Large intestine (tissue), 12 donors: ENCODE data around the gene GPATCH3. TPM values are rescaled to one million over a fixed set of nuclear protein-coding genes. Genes with fewer than 3 reads are reported as not detected.
"Not testable (repeated sequence)": the region's sequence is repeated elsewhere in the genome, so short reads cannot be mapped to it uniquely, and the experiment has no call there.

Experiments used
- DNase-seq, 2 donors: peaks; one replicate each; pipeline versions ENCODE4 v3.0.0 to v3.0.0-alpha.2; 2013
- H3K27ac ChIP-seq: one replicate; pipeline ENCODE4 v1.5.1; 2013; ENCODE audit warnings: low read length
- H3K27me3 ChIP-seq: 2 replicates; pipeline ENCODE4 v1.6.1; 2013; ENCODE audit warnings: low read length; ENCODE audit not compliant: control insufficient read depth, insufficient read depth
- H3K36me3 ChIP-seq: 2 replicates; pipeline ENCODE4 v1.6.1; 2013; ENCODE audit warnings: low read length; ENCODE audit not compliant: control insufficient read depth, insufficient read depth
- H3K4me1 ChIP-seq: one replicate; pipeline ENCODE4 v1.6.1; 2013; ENCODE audit warnings: low read length; ENCODE audit not compliant: control insufficient read depth, insufficient read depth
- H3K4me3 ChIP-seq: one replicate; pipeline ENCODE4 v1.5.1; 2013; ENCODE audit warnings: low read length
- H3K9me3 ChIP-seq: one replicate; pipeline ENCODE4 v1.6.1; 2013; ENCODE audit warnings: mild to moderate bottlenecking, low read depth, low read length, moderate library complexity; ENCODE audit not compliant: control insufficient read depth
- WGBS: methylation state at CpG from one replicate; pipeline ENCODE4 v1.1.5; 2013; ENCODE audit warnings: low lambda C conversion rate; ENCODE audit not compliant: insufficient coverage; 5-methylcytosine and 5-hydroxymethylcytosine counted together
- long read RNA-seq, 11 donors: transcript quantifications; one replicate each; lab custom pipeline, GENCODE V29; 2026
- polyA plus RNA-seq: library from polyadenylated mRNA; unstranded; fragments of 120-200 nt; gene quantifications from one replicate; pipeline ENCODE4 v1.2.1, GENCODE V29; 2013

GPATCH3 gene, protein sequence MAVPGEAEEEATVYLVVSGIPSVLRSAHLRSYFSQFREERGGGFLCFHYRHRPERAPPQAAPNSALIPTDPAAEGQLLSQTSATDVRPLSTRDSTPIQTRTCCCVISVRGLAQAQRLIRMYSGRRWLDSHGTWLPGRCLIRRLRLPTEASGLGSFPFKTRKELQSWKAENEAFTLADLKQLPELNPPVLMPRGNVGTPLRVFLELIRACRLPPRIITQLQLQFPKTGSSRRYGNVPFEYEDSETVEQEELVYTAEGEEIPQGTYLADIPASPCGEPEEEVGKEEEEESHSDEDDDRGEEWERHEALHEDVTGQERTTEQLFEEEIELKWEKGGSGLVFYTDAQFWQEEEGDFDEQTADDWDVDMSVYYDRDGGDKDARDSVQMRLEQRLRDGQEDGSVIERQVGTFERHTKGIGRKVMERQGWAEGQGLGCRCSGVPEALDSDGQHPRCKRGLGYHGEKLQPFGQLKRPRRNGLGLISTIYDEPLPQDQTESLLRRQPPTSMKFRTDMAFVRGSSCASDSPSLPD
- 14.7 TPM for polyA plus RNA-seq
- long read RNA-seq, donor 1, partial matches to known transcripts = 0 of 3 reads
- long read RNA-seq, donor 1, other reads (novel, unspliced or antisense) = 0 of 3 reads
- long read RNA-seq, donor 2, transcript GPATCH3-201 (7 exons, 2,123 nt) = major isoform, 6 of 6 reads
- long read RNA-seq, donor 2, partial matches to known transcripts = 0 of 6 reads
- long read RNA-seq, donor 2, other reads (novel, unspliced or antisense) = 0 of 6 reads
- long read RNA-seq, donor 3 = 0 reads
- long read RNA-seq, donor 4, partial matches to known transcripts = 0 of 1 reads
- long read RNA-seq, donor 4, other reads (novel, unspliced or antisense) = 0 of 1 reads
- long read RNA-seq, donor 5, partial matches to known transcripts = 0 of 1 reads
- long read RNA-seq, donor 5, other reads (novel, unspliced or antisense) = 0 of 1 reads
- long read RNA-seq, donor 6, transcript GPATCH3-201 (7 exons, 2,123 nt) = major isoform, 9 of 9 reads
- long read RNA-seq, donor 6, partial matches to known transcripts = 0 of 9 reads
- long read RNA-seq, donor 6, other reads (novel, unspliced or antisense) = 0 of 9 reads
- long read RNA-seq, donor 7, partial matches to known transcripts = 0 of 1 reads
- long read RNA-seq, donor 7, other reads (novel, unspliced or antisense) = 0 of 1 reads
- long read RNA-seq, donor 8, transcript GPATCH3-201 (7 exons, 2,123 nt) = major isoform, 7 of 7 reads
- long read RNA-seq, donor 8, partial matches to known transcripts = 0 of 7 reads
- long read RNA-seq, donor 8, other reads (novel, unspliced or antisense) = 0 of 7 reads
- long read RNA-seq, donor 9, partial matches to known transcripts = 5 of 7 reads
- long read RNA-seq, donor 9, other reads (novel, unspliced or antisense) = 0 of 7 reads
- long read RNA-seq, donor 10, partial matches to known transcripts = 0 of 4 reads
- long read RNA-seq, donor 10, other reads (novel, unspliced or antisense) = 0 of 4 reads
- long read RNA-seq, donor 11, partial matches to known transcripts = 0 of 3 reads
- long read RNA-seq, donor 11, other reads (novel, unspliced or antisense) = 0 of 3 reads

DNA sequence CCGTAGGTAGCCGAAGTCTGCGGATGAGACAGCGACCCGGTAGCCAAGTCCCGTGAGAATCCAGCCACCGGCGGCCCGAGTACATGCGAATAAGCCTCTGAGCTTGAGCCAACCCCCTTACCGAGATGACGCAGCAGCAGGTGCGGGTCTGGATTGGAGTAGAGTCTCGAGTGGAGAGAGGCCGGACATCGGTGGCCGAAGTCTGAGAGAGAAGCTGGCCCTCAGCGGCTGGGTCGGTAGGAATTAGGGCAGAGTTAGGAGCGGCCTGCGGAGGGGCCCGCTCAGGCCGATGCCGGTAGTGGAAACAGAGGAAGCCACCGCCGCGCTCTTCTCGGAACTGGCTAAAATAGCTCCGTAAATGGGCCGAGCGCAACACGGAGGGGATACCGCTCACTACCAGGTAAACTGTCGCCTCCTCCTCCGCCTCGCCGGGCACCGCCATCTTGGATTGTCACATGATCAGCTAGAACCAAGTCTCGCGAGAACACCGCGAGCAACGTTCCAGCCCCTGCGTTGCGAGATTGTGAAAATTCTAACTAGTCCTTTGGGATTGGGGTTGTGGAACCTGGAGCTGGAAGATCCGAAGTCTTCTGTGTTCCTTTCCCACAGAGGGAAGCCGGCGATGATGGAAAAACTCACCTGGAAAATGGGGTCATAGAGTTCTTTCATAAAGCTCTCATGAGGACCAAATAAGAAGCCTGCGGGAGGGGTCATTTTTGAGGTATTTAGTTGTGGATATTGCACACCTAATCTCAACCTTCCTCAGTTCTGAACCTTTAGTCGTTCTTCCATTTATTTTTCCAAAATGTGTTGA lies at the start of gene GPATCH3:
GPATCH3 (minus strand) TSS at position 467 of the 814 bp plus-strand sequence; CDS start at position 442, 25 bp downstream.
- 20% methylated on average over 1 of the region's 50 CpGs for WGBS

DNA sequence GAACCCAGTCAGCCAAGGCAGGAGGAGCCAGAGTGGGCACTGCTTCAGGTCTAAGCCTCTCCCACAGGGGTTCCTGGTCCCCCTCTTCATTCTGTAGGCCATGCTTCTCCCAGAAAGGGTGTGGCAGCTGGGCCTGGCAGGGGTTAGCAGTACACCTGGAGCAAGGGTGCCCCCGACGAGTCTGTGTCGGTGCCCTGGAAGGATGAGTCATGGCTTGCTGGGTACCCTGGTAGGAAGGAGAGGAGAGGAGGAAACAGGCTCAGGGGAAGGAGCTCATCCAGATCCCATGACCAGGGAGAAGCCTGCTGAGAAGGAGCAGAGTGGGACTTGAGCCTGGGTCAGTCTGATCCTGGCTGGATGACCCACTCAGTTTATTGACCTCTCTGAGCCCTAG lies 49.7 kb upstream of the GPATCH3 start:
- no peak overlapping the region for H3K4me3 ChIP-seq
- no peaks in the 10 kb centered on the region for H3K9me3 ChIP-seq
- no CpG with 5 or more reads among the region's 3 CpGs for WGBS
- H3K27ac ChIP-seq = peak overlapping the region; percentile 32
- H3K27me3 ChIP-seq = no peaks in the 10 kb centered on the region
- peaks cover 50% of the 10 kb centered on the region for H3K36me3 ChIP-seq
- DNase-seq = no peak
- H3K4me1 ChIP-seq = peaks cover 45% of the 10 kb centered on the region

More for the DNA sequence above, at the start of gene GPATCH3:
- Histone ChIP-seq H3K4me3 (peak within 1 kb of the TSS; percentile 68), H3K27ac (peak within 1 kb of the TSS; percentile 79), H3K9me3 (no peaks in the 10 kb centered on the region), H3K27me3 (no peaks in the 10 kb centered on the region), H3K4me1 (peaks cover 19% of the 10 kb centered on the region), H3K36me3 (peaks cover 21% of the 10 kb centered on the region)
- peak; percentile 91 to 92 for DNase-seq

DNA sequence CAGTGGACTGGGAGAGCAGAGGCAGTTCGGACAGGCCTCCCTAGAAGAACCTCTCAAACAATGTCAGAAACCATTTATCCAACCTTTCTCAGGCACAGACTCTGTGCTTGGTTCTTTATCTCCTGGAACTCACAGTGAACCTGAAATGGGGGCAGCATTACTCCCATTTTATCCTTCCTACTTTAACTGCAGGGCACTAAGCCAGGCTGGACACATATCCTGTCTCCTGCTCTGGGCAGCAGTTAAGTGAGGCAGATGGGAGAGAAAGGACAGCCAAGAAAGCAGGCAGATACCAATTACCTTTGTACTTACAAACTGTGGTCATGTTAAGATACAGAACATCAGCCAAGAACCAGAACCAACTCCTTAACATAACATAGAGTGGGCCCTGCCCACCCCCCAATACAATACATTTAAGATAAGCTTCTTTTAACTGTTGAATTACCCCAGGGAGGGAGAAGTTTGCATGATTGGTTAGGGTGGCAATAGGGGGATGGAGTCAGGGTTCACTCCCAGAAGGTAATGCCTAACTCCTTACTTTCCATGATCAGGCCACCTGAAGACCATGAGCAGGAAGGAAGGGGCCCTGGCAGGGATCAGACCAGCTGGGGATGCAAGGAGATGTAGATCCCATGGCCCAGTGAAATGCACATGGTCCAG lies 49.1 kb upstream of the GPATCH3 start:
- Histone ChIP-seq H3K36me3 (peaks cover 51% of the 10 kb centered on the region), H3K9me3 (no peaks in the 10 kb centered on the region), H3K4me3 (no peak overlapping the region), H3K27ac (no peak overlapping the region), H3K4me1 (peaks cover 48% of the 10 kb centered on the region), H3K27me3 (no peaks in the 10 kb centered on the region)
- WGBS = no CpG with 5 or more reads among the region's 1 CpG
- no peak for DNase-seq

DNA sequence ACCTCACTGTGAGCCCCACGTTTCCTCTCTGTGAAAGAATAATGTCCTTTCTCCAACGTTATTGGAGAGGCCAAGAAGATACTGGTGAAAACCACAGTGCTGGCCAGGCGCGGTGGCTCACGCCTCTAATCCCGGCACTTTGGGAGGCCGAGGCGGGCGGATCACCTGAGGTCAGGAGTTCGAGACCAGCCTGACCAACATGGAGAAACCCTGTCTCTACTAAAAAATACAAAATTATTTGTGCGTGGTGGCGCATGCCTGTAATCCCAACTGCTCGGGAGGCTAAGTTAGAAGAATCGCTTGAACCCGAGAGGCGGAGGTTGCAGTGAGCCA lies 48.4 kb upstream of the GPATCH3 start:
- not testable (repeated sequence) for H3K27me3 ChIP-seq, H3K9me3 ChIP-seq, H3K4me3 ChIP-seq, DNase-seq, H3K27ac ChIP-seq
- H3K4me1 ChIP-seq = peaks cover 52% of the 10 kb centered on the region
- peaks cover 57% of the 10 kb centered on the region for H3K36me3 ChIP-seq
- WGBS = no CpG with 5 or more reads among the region's 16 CpGs

DNA sequence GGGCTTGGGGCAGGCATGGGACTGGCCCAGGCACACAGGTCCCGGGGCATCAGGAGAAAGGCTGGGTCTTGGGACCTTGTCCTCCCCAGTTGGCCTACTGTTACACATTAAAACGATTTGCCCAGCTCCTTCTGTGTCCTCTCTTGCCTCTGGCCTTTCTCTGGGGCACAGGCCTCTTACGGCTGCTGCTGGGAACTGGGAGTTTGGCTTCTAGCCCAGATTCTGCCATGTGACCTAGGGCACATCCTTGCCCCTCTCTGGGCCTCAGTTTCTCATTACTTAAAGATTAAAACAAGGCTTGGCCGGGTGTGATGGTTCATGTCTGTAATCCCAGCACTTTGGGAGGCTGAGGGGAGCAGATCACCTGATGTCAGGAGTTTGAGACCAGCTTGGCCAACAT lies 46.0 kb upstream of the GPATCH3 start:
- Histone ChIP-seq H3K27me3 (no peaks in the 10 kb centered on the region), H3K9me3 (no peaks in the 10 kb centered on the region), H3K4me3 (no peak overlapping the region), H3K27ac (peak overlapping the region; percentile 76), H3K36me3 (peaks cover 73% of the 10 kb centered on the region), H3K4me1 (peaks cover 54% of the 10 kb centered on the region)
- peak; percentile 45 to 75 for DNase-seq
- 20% methylated on average over 1 of the region's 4 CpGs for whole genome bisulfite sequencing

DNA sequence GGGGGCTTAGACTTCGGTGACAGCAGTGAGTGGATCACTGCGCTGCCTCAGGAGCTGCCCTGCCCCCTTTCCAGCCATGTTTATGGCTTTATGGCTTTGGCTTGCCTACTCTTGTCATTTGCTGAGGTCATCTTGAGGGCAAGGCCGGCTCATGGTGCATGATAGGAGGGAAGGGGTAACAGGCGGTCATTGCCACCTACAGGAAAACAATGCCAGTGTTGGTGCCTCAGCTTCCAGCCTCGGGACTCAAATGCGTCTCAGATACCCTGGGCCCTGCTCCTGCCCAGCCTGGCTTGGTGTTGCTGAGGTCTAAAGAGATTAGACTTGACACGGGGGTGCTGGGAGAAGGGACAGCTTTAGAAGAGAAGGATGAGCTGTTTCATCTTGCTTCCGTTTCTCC lies 45.5 kb upstream of the GPATCH3 start:
- Histone ChIP-seq H3K9me3 (no peaks in the 10 kb centered on the region), H3K27ac (peak overlapping the region; percentile 76), H3K27me3 (no peaks in the 10 kb centered on the region), H3K36me3 (peaks cover 71% of the 10 kb centered on the region), H3K4me1 (peaks cover 49% of the 10 kb centered on the region), H3K4me3 (no peak overlapping the region)
- WGBS = no CpG with 5 or more reads among the region's 8 CpGs
- DNase-seq = peak; percentile 87 to 94

DNA sequence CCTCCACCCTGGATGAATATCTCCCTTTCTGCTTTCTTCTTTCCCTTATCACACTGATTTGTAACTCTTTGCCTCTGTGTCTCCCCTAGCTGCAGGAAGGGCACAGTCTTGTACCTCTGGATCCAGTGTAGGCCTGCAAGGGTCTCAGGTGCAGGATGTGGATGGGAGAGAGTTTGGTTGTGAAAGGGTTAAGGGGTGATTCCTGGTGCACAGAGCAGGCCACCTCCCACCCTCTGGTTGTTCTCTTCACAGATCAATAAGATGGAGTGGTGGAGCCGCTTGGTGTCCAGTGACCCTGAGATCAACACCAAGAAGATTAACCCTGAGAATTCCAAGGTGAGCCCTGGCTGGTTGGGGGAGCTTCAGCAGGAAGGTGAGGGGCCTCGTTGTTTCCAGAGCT lies 44.9 kb upstream of the GPATCH3 start:
- H3K4me3 ChIP-seq = no peak overlapping the region
- peak overlapping the region; percentile 62 for H3K27ac ChIP-seq

DNA sequence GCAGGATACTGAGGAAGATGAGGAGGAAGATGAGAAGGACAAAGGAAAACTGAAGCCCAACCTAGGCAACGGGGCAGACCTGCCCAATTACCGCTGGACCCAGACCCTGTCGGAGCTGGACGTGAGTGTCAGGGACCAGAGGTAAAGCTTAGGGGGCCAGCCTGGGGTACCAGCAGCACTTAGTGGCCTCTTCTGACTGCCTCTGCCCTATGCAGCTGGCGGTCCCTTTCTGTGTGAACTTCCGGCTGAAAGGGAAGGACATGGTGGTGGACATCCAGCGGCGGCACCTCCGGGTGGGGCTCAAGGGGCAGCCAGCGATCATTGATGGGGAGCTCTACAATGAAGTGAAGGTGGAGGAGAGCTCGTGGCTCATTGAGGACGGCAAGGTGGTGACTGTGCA lies 42.4 kb upstream of the GPATCH3 start:
- peaks cover 66% of the 10 kb centered on the region for H3K36me3 ChIP-seq
- WGBS = no CpG with 5 or more reads among the region's 12 CpGs
- no peak overlapping the region for H3K27ac ChIP-seq
- H3K4me1 ChIP-seq = peaks cover 37% of the 10 kb centered on the region
- no peaks in the 10 kb centered on the region for H3K9me3 ChIP-seq
- no peak for DNase-seq
- H3K27me3 ChIP-seq = no peaks in the 10 kb centered on the region
- H3K4me3 ChIP-seq = no peak overlapping the region

More for the DNA sequence above, 44.9 kb upstream of the GPATCH3 start:
- WGBS = no CpG with 5 or more reads among the region's 2 CpGs
- Histone ChIP-seq H3K36me3 (peaks cover 67% of the 10 kb centered on the region), H3K9me3 (no peaks in the 10 kb centered on the region), H3K4me1 (peaks cover 43% of the 10 kb centered on the region), H3K27me3 (no peaks in the 10 kb centered on the region)
- DNase-seq = no peak

DNA sequence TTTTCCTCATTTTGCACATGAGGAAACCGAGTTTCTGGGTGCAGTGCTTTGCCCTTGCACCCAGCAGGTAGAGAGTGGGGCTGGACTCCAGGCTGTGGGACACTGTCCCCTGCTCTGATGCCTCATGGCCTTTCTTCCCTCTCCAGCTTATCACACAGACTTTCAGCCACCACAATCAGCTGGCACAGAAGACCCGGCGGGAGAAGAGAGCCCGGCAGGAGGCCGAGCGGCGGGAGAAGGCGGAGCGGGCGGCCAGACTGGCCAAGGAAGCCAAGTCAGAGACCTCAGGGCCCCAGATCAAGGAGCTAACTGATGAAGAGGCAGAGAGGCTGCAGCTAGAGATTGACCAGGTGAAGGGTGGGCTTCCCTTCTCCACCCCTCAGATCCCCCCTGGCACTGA lies 41.0 kb upstream of the GPATCH3 start:
- Histone ChIP-seq H3K4me1 (peaks cover 25% of the 10 kb centered on the region), H3K27ac (no peak overlapping the region), H3K4me3 (no peak overlapping the region), H3K9me3 (no peaks in the 10 kb centered on the region), H3K27me3 (no peaks in the 10 kb centered on the region), H3K36me3 (peaks cover 68% of the 10 kb centered on the region)
- DNase-seq = no peak
- WGBS = no CpG with 5 or more reads among the region's 10 CpGs
